Activated naive CD8-positive, alpha-beta T cell (primary cell): Measurements from ENCODE around the gene PLXNB2.

ENCODE experiments used
- H3K27ac Mint-ChIP-seq: one replicate; pipeline ENCODE4 v1.8.0; 2021; ENCODE audit warnings: mixed read lengths
- H3K27me3 Mint-ChIP-seq: one replicate; pipeline ENCODE4 v1.8.0; 2021; ENCODE audit warnings: mixed read lengths
- H3K36me3 Mint-ChIP-seq: one replicate; pipeline ENCODE4 v1.8.0; 2021; ENCODE audit warnings: mixed read lengths
- H3K4me1 Mint-ChIP-seq: one replicate; pipeline ENCODE4 v1.8.0; 2021; ENCODE audit warnings: low read depth, mixed read lengths
- H3K4me3 Mint-ChIP-seq: one replicate; pipeline ENCODE4 v1.8.0; 2021; ENCODE audit warnings: mild to moderate bottlenecking, mixed read lengths
- H3K9me3 Mint-ChIP-seq: one replicate; pipeline ENCODE4 v1.8.0; 2021; ENCODE audit warnings: low read depth, mixed read lengths

PLXNB2 gene

DNA sequence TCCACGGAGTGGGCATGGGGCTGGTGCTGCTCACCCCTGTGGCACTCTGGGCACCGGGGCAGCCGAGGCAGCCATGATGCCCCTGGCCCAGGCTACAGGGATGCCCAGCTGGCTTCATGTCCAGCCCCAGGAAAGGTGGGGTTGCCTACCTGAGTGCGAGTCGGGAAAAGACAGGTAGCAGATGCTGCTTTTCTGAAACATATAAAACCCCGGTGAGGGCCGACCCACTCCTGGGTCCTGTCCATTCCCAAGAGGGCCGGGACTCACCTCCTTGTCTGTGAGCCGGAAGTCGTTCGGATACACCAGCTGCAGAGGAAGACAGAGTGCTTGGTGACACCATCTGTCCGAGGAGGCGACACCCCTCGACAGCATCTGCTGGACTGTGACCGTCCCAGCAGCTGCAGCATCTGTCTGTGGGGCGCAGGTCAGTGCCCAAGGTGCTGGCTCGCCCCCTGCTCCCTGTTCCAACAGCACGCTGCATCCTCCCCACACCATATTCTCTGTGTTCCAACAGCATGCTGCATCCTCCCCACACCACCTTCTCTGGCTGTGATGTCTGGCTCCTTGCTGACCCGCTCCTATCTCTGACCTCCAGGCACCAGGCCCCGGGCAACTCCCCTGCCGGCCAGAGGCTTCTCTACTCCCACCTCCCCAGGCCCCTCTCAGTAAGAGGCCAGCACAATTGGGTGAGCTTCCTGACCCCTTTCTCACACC lies 11.4 kb upstream of the PLXNB2 start:
- no peak overlapping the region for H3K4me3 Mint-ChIP-seq
- no peak overlapping the region for H3K27ac Mint-ChIP-seq
- no peaks in the 10 kb centered on the region for H3K9me3 Mint-ChIP-seq
- no peaks in the 10 kb centered on the region for H3K27me3 Mint-ChIP-seq
- H3K4me1 Mint-ChIP-seq: peaks cover 14% of the 10 kb centered on the region
- H3K36me3 Mint-ChIP-seq: no peaks in the 10 kb centered on the region

DNA sequence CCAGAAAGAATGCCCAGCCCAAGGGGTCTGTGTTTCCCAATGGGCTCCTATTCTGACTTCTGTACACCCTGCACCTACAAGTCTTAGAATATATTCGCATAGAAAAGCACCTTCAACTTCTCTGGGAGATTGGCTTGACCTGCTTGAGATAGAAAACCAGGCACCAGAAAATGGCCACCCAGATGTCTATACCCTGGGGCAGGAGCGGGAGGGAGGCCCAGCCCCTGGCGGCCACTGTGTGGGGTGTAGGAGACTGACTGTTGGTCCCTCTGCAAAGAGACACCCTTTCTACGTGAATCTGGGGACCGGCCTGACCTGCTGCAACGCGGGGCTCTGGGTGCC lies 10.9 kb upstream of the PLXNB2 start:
- H3K4me3 Mint-ChIP-seq: no peak overlapping the region
- H3K9me3 Mint-ChIP-seq: no peaks in the 10 kb centered on the region
- H3K27me3 Mint-ChIP-seq: no peaks in the 10 kb centered on the region
- H3K36me3 Mint-ChIP-seq: no peaks in the 10 kb centered on the region
- H3K27ac Mint-ChIP-seq: no peak overlapping the region
- peaks cover 16% of the 10 kb centered on the region for H3K4me1 Mint-ChIP-seq

DNA sequence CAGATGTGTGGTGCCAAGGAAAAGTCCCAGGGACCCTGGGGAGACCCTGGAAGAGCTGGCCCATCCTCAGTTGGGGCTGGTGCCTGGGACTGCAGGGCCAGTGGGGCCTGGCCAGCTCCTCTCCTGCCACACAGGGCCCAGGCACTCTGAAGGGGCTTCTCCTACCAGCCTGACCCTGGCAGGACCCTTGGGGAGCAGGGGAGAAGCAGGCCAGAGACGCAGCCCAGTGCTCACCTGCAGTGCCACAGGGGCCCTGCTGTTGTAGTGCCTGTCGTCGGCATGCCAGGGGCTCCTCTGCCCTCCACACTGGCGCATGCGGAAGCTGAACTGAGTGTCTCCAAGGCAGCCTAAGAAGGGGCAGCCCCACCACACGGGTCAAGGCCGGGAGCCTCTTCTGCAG lies 10.2 kb upstream of the PLXNB2 start:
- no peak overlapping the region for H3K4me3 Mint-ChIP-seq
- no peak overlapping the region for H3K27ac Mint-ChIP-seq
- no peaks in the 10 kb centered on the region for H3K36me3 Mint-ChIP-seq
- no peaks in the 10 kb centered on the region for H3K9me3 Mint-ChIP-seq
- H3K4me1 Mint-ChIP-seq: peaks cover 16% of the 10 kb centered on the region
- no peaks in the 10 kb centered on the region for H3K27me3 Mint-ChIP-seq

- H3K9me3 Mint-ChIP-seq: no peaks in the 10 kb centered on the region
- peaks cover 16% of the 10 kb centered on the region for H3K4me1 Mint-ChIP-seq
- no peak overlapping the region for H3K4me3 Mint-ChIP-seq
- H3K27ac Mint-ChIP-seq: no peak overlapping the region
- no peaks in the 10 kb centered on the region for H3K27me3 Mint-ChIP-seq
- H3K36me3 Mint-ChIP-seq: no peaks in the 10 kb centered on the region
These were observed 9.7 kb upstream of the PLXNB2 start for GRCh38 chr22:50317178-50317577.

DNA sequence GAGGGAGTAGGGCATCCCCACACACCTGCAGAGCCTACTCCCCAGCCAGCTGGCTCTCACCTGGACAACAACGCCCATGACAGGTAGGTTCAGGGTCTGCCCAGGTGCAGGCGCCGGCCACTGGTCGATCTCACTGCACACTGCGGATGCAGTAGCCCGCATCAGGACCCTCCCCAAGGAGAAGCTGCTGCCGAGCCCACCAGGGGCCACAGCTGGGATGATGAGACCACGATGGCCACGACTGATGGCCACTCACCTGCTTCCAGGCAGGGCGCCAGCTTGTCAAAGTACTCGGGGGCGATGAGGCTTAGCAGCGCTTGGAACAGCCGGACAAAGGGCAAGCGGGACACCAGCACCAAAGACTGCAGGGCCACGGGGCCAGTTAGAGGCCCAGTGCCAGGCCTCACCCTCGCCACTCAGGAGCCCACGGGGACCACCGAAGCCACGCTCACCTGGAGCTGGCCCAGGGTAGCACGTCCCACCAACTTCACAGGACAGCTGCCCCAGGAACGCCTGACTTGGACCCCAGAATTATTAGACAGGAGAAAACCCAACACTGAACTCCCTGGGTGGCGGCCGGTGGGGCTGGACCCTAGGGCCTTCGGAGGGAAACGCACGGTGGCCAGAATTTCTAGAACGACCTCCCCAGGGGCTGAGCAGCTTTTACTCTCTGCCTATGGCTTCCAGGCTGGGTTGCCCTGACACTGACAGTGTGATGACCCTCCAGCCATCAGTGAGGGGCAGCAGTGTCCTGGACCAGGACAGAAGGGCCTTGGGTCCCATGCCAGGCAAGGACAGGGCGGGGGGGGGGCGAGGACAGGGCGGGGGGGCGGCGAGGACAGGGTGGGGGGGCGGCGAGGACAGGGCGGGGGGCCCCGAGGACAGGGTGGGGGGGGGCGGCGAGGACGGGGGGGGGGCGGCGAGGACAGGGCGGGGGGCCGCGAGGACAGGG lies 8.9 kb upstream of the PLXNB2 start:
- no peak overlapping the region for H3K27ac Mint-ChIP-seq
- no peak overlapping the region for H3K4me3 Mint-ChIP-seq
- H3K4me1 Mint-ChIP-seq: peaks cover 16% of the 10 kb centered on the region
- H3K36me3 Mint-ChIP-seq: no peaks in the 10 kb centered on the region
- no peaks in the 10 kb centered on the region for H3K9me3 Mint-ChIP-seq
- no peaks in the 10 kb centered on the region for H3K27me3 Mint-ChIP-seq

DNA sequence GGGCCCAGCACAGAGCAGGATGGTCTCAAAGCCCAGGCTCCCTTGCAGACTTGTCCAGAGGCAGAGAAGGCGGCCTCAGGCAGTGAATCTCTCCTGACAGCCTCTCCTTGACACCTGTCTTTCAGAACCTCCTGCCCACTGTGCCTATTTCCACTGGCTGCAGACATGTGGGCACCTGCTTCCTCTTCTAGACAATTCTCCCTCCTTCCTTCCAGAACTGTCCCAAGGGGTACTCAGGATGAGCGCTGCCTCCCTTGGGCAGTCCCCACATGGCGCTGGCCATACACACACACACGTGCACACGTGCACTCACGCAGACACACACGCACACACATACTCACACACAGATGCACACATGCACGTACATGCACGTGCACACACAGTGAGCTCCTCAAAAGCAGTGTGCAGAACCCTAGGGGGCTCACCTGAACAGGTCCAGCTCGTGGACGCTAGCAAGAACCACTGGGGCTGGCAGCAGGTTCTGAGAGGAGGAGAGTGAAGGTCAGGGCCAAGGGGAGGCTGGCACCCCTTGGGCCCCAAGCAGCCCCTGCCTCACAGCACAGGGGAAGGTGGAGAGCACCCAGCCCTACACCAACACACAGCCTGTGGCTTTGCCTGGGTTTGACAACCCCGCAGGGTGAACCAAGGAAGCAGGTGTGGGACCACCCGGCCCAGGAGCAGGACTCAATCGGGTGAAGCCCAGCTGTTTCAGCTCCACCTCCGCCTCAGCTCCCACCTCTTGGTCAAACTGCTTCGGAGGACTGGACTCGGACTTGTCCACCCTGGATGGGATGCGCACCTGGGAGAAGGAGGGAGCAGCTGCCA lies 8.1 kb upstream of the PLXNB2 start:
- Mint-ChIP-seq H3K27ac (peak overlapping the region; percentile 77), H3K36me3 (no peaks in the 10 kb centered on the region), H3K4me3 (peak overlapping the region; percentile 64), H3K27me3 (no peaks in the 10 kb centered on the region), H3K9me3 (no peaks in the 10 kb centered on the region), H3K4me1 (peaks cover 16% of the 10 kb centered on the region)

- Mint-ChIP-seq H3K9me3 (no peaks in the 10 kb centered on the region), H3K27ac (peak overlapping the region; percentile 93), H3K4me1 (peaks cover 16% of the 10 kb centered on the region), H3K4me3 (peak overlapping the region; percentile 92), H3K36me3 (no peaks in the 10 kb centered on the region), H3K27me3 (no peaks in the 10 kb centered on the region)
These were observed 7.2 kb upstream of the PLXNB2 start for GRCh38 chr22:50314455-50315288.

DNA sequence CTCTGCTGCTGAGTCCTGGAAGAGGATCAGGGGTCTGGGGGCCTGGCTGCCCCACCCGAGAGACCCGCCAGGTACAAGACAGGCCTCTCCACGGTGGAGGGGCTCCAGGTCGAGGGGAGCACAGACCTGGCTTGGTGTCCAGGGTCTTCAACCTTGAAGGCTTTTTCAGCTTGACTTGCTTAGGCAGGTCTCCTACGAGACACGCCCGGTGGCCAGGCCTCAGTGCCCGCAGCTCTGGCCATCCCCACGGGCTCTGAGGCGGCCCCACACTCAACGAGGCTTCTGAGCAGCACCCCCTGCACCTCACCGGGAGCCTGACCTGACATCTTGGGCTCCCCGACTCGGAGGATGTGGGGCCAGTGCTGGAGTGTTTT lies 6.6 kb upstream of the PLXNB2 start:
- H3K27me3 Mint-ChIP-seq: no peaks in the 10 kb centered on the region
- peak overlapping the region; percentile 92 for H3K4me3 Mint-ChIP-seq
- H3K4me1 Mint-ChIP-seq: peaks cover 16% of the 10 kb centered on the region
- no peaks in the 10 kb centered on the region for H3K9me3 Mint-ChIP-seq
- H3K36me3 Mint-ChIP-seq: no peaks in the 10 kb centered on the region
- peak overlapping the region; percentile 93 for H3K27ac Mint-ChIP-seq

DNA sequence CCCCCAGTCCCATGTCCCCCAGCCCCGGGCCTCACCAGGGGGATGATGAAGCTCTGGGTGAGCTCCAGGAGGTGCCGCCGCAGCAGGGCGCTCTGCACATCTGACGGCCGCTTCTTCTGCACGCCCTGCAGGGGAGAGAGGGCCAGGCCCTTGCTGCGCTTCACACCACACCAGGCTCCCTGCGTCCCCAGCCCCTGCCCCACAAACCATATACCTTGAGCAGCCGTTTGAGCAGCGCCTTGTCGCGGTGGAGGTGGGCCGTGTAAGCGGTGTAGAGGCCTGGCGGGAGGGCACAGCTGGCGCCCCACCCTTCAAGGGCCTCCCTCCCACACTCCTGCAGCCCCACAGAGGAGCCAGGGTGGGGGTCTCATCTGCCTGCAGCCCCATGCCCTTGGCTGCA lies 6.2 kb upstream of the PLXNB2 start:
- H3K9me3 Mint-ChIP-seq: no peaks in the 10 kb centered on the region
- peak overlapping the region; percentile 92 for H3K4me3 Mint-ChIP-seq
- peaks cover 2% of the 10 kb centered on the region for H3K27me3 Mint-ChIP-seq
- peaks cover 18% of the 10 kb centered on the region for H3K4me1 Mint-ChIP-seq
- H3K27ac Mint-ChIP-seq: no peak overlapping the region
- no peaks in the 10 kb centered on the region for H3K36me3 Mint-ChIP-seq

- no peak overlapping the region for H3K4me3 Mint-ChIP-seq
- H3K27me3 Mint-ChIP-seq: peaks cover 2% of the 10 kb centered on the region
- no peaks in the 10 kb centered on the region for H3K9me3 Mint-ChIP-seq
These were observed 5.6 kb upstream of the PLXNB2 start for GRCh38 chr22:50313021-50313420.

DNA sequence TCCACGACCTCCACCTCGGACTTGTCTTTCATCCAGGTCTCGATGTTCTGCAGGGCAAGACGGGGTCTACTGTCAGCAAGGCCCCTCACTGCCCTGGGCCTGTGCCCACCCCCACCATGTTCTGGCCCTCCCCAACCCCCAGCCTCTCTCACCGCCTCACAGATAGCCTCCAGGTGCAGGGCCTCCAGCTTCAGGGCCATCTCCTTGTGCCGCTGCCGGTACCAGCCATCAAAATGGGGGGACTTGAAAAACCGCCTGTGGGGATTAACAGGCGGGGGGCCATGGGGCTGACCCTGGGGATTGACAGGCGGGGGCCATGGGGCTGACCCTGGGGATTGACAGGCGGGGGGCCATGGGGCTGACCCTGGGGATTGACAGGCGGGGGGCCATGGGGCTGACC lies 4.9 kb upstream of the PLXNB2 start:
- Mint-ChIP-seq H3K4me3 (no peak overlapping the region), H3K27ac (no peak overlapping the region), H3K4me1 (peaks cover 18% of the 10 kb centered on the region), H3K9me3 (no peaks in the 10 kb centered on the region), H3K27me3 (peaks cover 2% of the 10 kb centered on the region), H3K36me3 (no peaks in the 10 kb centered on the region)

More at GRCh38 chr22:50313021-50313420, 5.6 kb upstream of the PLXNB2 start:
- Mint-ChIP-seq H3K36me3 (no peaks in the 10 kb centered on the region), H3K27ac (no peak overlapping the region), H3K4me1 (peaks cover 18% of the 10 kb centered on the region)

DNA sequence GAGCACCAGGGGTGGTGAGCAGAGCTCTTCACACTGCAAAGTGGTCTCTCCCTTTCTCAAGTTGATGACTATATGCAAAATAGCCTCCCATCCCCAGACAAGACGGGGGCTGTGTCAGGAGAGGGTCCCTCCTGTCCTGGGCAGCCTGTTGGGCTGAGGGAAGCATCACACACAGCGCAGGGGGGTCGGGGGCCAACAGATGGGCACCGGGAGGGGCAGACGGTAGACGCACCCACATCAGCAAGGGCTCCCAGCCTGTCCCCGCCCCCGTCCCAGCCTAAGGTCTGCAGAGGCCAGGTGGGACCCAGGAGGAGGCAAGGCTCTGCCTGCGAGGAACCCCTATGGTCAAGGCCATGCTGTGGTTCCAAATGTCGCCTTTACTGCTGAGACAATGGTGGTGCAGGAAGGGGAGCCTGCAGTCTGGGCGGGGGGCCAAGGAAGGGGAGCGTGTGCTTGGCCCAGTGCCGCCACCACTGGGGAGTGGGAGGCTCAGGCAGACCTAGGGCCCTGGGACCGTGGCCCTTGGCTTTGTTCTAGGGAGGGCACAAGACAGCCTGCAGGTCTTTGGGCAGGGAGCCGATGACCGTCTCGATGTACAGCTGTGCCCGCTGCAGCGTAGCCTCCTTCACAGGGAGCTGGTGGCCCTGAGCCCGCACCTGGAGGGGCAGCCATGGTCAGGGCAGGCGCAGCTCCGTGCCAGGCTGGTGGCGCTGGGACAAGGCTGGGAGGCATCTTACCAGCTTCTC lies 4.3 kb upstream of the PLXNB2 start:
- Mint-ChIP-seq H3K4me3 (no peak overlapping the region), H3K36me3 (no peaks in the 10 kb centered on the region), H3K9me3 (no peaks in the 10 kb centered on the region), H3K27ac (no peak overlapping the region), H3K4me1 (peaks cover 18% of the 10 kb centered on the region), H3K27me3 (peaks cover 2% of the 10 kb centered on the region)

GRCh38 chr22:50310949-50311444 lies 3.6 kb upstream of the PLXNB2 start:
- H3K9me3 Mint-ChIP-seq: no peaks in the 10 kb centered on the region
- no peak overlapping the region for H3K27ac Mint-ChIP-seq
- H3K4me3 Mint-ChIP-seq: no peak overlapping the region
- peaks cover 22% of the 10 kb centered on the region for H3K4me1 Mint-ChIP-seq
- H3K36me3 Mint-ChIP-seq: no peaks in the 10 kb centered on the region
- H3K27me3 Mint-ChIP-seq: peaks cover 2% of the 10 kb centered on the region
